SK-N-MC (cell line): ENCODE results near the gene OR2V2.

ENCODE experiments used
- DNase-seq: peaks from one replicate; pipeline ENCODE4 v3.0.0-alpha.2; 2011; ENCODE audit warnings: low read depth, low spot score
- H3K27ac ChIP-seq: fragments of 200-600 bp; sonication (generic); 2 replicates; pipeline ENCODE4 v1.5.1; 2016; ENCODE audit warnings: mixed run types
- H3K36me3 ChIP-seq: fragments of 200-600 bp; sonication (generic); 2 replicates; pipeline ENCODE4 v1.6.1; 2017; ENCODE audit warnings: antibody characterized with exemption, low read length, mixed read lengths; ENCODE audit not compliant: insufficient read depth
- H3K4me3 ChIP-seq: fragments of 200-600 bp; sonication (generic); 2 replicates; pipeline ENCODE4 v1.5.1; 2016
- H3K9ac ChIP-seq: fragments of 200-600 bp; sonication (generic); 2 replicates; pipeline ENCODE4 v1.8.0; 2017; ENCODE audit warnings: mixed run types, mixed read lengths; ENCODE audit not compliant: insufficient read length
- H3K9me3 ChIP-seq: fragments of 200-600 bp; sonication (generic); 2 replicates; pipeline ENCODE4 v1.6.1; 2017; ENCODE audit warnings: low read depth, mild to moderate bottlenecking, antibody characterized with exemption, low read length, moderate library complexity, mixed read lengths
- EZH2 ChIP-seq: fragments of 200-600 bp; sonication (generic); IDR thresholded peaks from one replicate; pipeline ENCODE4 v1.6.1; 2017; ENCODE audit warnings: antibody characterized with exemption
- FOXP2 ChIP-seq: optimal IDR thresholded peaks from 2 replicates; pipeline ENCODE3; 2011; ENCODE audit warnings: mild to moderate bottlenecking, moderate library complexity; ENCODE audit not compliant: insufficient read depth; ENCODE audit errors: extremely low read length, control extremely low read depth
- POLR2AphosphoS5 ChIP-seq: IDR thresholded peaks from 2 replicates; pipeline ENCODE4 v1.6.1; 2012; ENCODE audit warnings: mild to moderate bottlenecking, low read depth, low read length, borderline replicate concordance

The OR2V2 gene

DNA sequence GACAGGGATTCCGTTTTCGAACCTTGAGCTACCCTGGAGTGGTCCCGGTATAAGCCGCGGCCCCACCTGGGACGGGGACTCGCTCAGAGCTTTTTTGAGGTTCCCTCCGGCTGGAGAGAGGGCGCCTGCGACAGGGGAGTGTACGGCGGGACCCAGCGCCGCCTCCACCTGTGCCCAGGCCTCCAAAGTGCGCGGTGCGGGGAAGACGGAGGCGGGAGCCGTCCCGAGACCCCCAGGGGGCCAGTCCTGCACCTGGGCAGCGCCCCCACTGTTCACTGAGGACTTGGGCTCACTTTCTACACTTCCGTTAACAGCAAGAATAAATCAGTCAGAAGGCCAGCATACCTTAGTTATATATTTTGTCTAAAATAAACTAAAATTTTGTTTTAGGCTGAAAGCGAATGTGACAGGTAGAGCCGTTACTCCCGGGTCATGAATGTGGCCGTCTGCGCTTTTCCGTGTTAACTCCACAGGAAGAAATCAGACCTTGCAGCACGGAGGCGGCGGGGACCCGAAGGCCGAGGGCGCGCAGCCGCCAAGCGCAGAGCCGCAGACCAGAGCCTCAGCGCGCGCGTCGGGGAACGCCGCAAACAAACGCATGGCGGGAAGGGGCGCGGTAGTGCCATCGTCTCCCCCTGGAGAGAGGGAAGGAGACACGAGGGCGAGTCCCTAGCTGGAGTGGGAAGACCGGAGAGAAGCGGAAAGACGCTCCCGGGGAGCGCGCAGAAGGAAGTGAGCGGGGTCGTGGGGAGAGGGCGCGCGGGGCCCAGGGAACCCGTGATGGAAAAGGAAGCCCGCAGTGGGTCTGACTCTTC lies 43.5 kb downstream of the OR2V2 start:
- Histone ChIP-seq H3K9me3 (no peaks in the 10 kb centered on the region), H3K36me3 (no peaks in the 10 kb centered on the region), H3K9ac (peak overlapping the region; percentile 83), H3K27ac (peak overlapping the region; percentile 62; the same call in 1 of the 2 replicates), H3K4me3 (peak overlapping the region; percentile 100)
- no peak for DNase-seq
- TF ChIP-seq EZH2 = no peak
- TF ChIP-seq FOXP2 = no peak
- no peak for TF ChIP-seq POLR2AphosphoS5

DNA sequence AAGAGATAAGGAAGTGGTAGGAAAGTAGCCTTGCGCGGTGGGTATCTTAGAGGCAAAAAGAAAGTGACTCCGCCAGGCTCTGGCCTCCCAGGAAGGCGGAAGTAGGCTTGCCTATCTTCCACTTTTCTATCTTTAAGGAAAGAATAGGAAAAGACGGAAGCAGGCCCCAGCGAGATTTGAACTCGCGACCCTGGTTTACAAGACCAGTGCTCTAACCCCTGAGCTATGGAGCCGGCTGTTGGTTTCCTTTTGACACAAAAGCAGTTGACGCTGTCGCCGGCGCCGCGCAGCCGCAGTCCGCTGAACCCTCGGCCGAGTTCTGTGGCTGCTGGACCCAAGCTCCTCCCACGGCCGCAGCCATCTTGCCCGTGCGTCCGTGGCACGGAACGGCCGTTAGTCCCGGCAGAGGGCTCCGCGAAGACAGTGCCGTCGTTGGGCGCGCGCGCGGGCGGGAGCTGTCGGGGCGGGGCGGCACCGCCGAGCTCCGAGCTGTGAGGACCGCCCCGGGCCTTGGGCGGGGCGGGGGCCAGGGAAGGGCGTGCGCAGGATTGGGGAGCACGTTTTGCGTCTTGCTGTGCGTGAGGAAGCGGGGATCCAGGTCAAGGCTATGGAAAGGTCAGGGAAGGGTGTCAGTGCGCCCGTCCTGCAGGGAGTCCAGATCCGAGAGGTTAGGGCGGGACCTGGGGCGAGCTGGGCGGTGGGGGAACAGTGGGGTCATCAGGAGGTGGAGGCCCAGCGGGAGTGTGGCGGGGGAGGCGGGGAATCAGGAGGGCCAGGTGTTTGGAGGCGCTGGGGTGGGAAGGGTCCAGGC lies 44.3 kb downstream of the OR2V2 start:
- Histone ChIP-seq H3K9me3 (no peaks in the 10 kb centered on the region), H3K27ac (peak overlapping the region; percentile 78), H3K9ac (peak overlapping the region; percentile 86), H3K36me3 (no peaks in the 10 kb centered on the region), H3K4me3 (peak overlapping the region; percentile 100)
- DNase-seq = no peak
- peak; percentile 67; the same call in 1 of the 2 replicates for TF ChIP-seq POLR2AphosphoS5
- TF ChIP-seq EZH2 = no peak
- TF ChIP-seq FOXP2 = no peak

DNA sequence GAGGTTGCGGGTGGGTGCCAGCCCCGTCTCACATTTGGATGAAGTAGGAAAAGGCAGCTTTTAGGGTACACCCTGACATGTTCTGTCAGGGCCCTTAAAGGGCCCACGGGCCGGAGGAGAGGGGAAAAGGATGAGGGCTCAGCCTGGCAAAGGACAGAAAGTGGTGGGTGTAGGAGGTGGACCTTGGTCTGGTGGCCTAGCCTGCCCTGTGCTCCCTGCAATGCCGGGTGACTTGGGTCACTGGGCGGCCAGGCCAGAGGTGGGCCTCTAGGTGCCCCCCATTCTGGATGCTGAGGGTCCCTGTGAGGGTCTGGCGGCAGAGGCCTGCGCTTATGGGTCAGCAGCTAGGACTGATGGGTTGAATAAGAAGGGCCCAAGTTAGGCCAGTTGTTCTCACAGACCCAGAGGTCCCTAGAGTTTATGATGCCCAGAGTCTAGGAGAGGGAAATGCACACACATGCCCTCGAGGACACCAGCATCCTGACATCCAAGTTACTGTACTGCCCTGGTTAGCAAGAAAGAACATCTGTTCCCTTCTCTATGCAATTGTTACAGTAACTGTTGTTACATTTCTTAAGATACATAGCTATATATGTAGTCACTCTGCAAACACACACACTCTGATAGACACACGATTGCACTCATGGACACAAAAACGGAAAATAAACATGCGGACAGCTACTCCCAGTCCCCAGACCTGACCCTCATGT lies 45.1 kb downstream of the OR2V2 start:
- no peaks in the 10 kb centered on the region for H3K36me3 ChIP-seq
- no peaks in the 10 kb centered on the region for H3K9me3 ChIP-seq
- peak overlapping the region; percentile 100 for H3K4me3 ChIP-seq
- H3K9ac ChIP-seq = peak overlapping the region; percentile 86
- TF ChIP-seq EZH2 (no peak), FOXP2 (no peak), POLR2AphosphoS5 (no peak)
- H3K27ac ChIP-seq = no peak overlapping the region
- DNase-seq = no peak

DNA sequence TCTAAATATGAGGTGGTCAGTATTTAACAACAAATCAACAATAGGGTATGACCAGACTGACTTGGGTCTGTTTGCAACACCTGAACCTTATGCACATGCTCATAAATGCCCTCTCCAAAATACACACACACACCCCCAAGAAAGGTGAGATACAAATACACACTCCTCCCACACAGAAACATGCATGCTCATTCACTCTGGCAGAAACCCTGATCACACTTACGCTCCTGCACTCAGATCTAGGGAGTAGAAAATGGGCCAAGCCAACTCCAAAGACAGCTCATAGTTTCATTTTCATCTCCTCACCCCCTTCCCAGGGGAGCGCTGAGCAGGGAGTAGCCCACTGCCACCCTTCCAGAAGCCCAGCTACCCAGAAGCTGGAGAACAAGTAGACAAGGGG lies 46.3 kb downstream of the OR2V2 start:
- H3K9ac ChIP-seq = no peak overlapping the region
- no peak overlapping the region for H3K4me3 ChIP-seq
- H3K9me3 ChIP-seq = no peaks in the 10 kb centered on the region
- H3K27ac ChIP-seq = no peak overlapping the region
- DNase-seq = no peak
- TF ChIP-seq POLR2AphosphoS5 (no peak), EZH2 (no peak), FOXP2 (no peak)
- H3K36me3 ChIP-seq = no peaks in the 10 kb centered on the region

DNA sequence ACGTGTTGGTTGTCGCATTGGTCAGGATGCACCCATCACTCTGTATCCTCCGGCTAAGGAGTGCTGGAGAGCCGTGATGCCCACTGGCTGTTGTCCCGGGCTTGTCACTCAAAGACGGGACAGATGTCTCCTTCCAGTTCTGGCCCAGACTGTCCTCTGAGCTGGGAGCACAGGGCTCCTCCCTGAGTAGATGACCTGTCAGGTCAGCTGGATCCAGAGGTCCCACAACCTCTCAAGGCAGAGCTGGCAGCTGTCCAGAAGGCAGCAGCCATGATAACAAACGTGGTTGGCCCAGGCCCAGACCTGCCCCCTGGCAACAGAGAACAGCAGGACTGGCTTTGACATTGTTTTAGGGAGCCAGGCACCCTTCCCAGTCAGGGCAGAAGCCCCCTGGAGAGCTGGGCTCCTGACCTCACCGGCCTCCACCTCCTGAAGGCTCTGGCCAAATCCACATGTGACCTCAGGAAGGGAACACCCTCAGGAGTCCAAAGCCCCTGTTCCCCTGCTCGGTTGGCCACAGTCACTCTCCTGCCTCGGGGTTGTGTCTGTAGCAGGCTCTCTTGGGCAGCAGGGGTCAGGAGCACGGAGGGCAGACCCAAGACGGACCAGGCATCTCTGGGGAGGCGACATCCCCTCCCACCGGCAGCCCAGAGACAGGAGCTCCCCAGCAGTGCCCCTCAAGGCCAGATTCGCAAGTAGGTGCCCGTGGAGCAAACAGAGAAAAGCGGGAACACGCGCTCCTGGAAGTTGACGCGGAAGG lies 47.3 kb downstream of the OR2V2 start:
- Histone ChIP-seq H3K36me3 (no peaks in the 10 kb centered on the region), H3K9ac (no peak overlapping the region), H3K4me3 (no peak overlapping the region), H3K27ac (no peak overlapping the region), H3K9me3 (no peaks in the 10 kb centered on the region)
- DNase-seq = no peak
- no peak for TF ChIP-seq FOXP2
- TF ChIP-seq EZH2 = no peak
- no peak for TF ChIP-seq POLR2AphosphoS5

DNA sequence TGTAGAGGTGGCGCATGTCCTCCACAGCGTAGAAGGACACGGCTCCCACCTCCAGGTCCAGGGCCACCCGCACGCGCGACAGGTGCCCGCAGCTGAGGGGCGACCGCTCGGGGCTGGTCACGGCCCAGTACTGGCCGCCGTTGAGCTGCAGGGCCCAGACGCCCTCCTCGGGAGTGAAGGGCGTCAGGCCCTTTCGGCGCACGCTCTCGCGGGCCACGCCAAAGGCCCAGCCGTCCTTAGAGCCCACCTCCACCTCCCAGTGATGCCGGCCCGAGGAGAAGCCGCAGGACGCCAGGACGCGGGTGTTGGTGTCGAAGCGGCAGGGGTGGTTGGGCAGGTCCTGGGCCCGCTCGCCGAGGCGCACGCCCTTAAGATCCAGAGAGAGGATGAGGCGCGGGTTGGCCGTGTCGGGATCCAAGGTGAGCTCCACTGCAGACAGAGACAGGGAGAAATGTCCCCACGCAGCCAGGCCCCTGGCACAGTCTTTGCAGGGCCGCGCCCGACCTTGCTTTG lies 47.9 kb downstream of the OR2V2 start:
- Histone ChIP-seq H3K36me3 (no peaks in the 10 kb centered on the region), H3K27ac (no peak overlapping the region), H3K4me3 (no peak overlapping the region), H3K9me3 (no peaks in the 10 kb centered on the region), H3K9ac (no peak overlapping the region)
- no peak for DNase-seq
- TF ChIP-seq POLR2AphosphoS5 = no peak
- TF ChIP-seq EZH2 = no peak
- TF ChIP-seq FOXP2 = no peak

DNA sequence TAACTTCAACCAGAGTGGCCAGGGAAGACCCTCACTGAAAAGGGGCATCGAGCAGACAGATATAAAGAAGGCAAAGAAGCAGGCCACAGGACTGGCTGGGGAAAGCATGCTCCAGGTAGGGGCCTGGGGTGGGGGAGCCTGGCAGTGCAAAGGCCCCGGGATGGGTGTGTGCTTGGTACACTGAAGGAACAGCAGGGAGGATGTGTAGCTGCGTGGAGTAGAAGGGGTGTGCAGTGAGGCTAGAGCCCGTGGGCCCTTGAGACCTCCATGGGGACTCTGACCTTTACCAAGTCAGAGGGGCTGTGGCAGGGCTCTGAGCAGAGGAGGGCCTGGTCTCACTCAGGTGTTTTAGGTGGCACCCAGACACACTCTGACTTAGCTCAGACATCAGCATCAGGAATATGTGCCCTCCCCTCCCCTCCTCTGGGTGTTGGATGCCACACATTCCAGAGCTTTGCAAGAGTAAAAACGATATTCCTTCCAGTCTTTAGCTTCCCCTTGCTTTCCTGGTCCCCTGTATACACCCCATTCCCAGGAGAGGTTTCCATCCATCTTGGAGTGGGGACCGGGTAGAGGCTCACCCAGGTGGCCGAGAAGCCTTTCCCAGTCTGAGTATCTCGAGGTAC lies 50.1 kb downstream of the OR2V2 start:
- no peaks in the 10 kb centered on the region for H3K36me3 ChIP-seq
- no peak overlapping the region for H3K4me3 ChIP-seq
- no peak for DNase-seq
- H3K9ac ChIP-seq = no peak overlapping the region
- TF ChIP-seq FOXP2 (no peak), EZH2 (no peak), POLR2AphosphoS5 (no peak)
- no peak overlapping the region for H3K27ac ChIP-seq
- H3K9me3 ChIP-seq = no peaks in the 10 kb centered on the region
